HepG2 (cell line): ENCODE results near the gene C1QTNF5. TPM values are rescaled to one million over a fixed set of nuclear protein-coding genes. Genes with fewer than 3 reads are reported as not detected.
A peak's percentile ranks its signal among the peaks of the same experiment; 100 is the strongest.

Source experiments
- AHR ChIP-seq: IDR thresholded peaks from 2 replicates; pipeline ENCODE4 v1.6.1; 2018; ENCODE audit warnings: missing genetic modification reagents, missing compliant biosample characterization
- ARNT2 ChIP-seq: sonication (generic); formaldehyde crosslinking; IDR thresholded peaks from 2 replicates; pipeline ENCODE4 v1.8.0; 2022; ENCODE audit warnings: mild to moderate bottlenecking, low read depth, missing genetic modification reagents, moderate library complexity
- CBX1 ChIP-seq: IDR thresholded peaks from one replicate; pipeline ENCODE4 v1.6.1; 2016; ENCODE audit warnings: antibody characterized with exemption, low read depth
- FOXK2 ChIP-seq: fragments of 450-650 bp; IDR thresholded peaks from 2 replicates; pipeline ENCODE4 v1.6.1; 2016
- HOXA7 ChIP-seq: sonication (generic); formaldehyde crosslinking; IDR thresholded peaks from 2 replicates; pipeline ENCODE4 v1.8.1; 2022; ENCODE audit warnings: mild to moderate bottlenecking, missing genetic modification reagents, moderate library complexity
- KDM5B ChIP-seq: sonication (generic); formaldehyde crosslinking; IDR thresholded peaks from 2 replicates; pipeline ENCODE4 v1.4.0; 2020; ENCODE audit warnings: missing genetic modification reagents, mild to moderate bottlenecking, borderline replicate concordance
- SMC3 ChIP-seq: IDR thresholded peaks from 2 replicates; pipeline ENCODE4 v1.6.1; 2011; ENCODE audit warnings: low read length, improper control_type of control experiment
- ZNF232 ChIP-seq: sonication (generic); formaldehyde crosslinking; IDR thresholded peaks from 2 replicates; pipeline ENCODE4 v1.4.0; 2020; ENCODE audit warnings: missing genetic modification reagents, borderline replicate concordance
- ZNF549 ChIP-seq: sonication (generic); formaldehyde crosslinking; IDR thresholded peaks from 2 replicates; pipeline ENCODE4 v1.5.0; 2020; ENCODE audit warnings: missing genetic modification reagents
- ZNF556 ChIP-seq: sonication (generic); formaldehyde crosslinking; IDR thresholded peaks from 2 replicates; pipeline ENCODE4 v1.4.0; 2020; ENCODE audit warnings: mild to moderate bottlenecking, missing genetic modification reagents, borderline replicate concordance
- ZNF674 ChIP-seq: sonication (generic); formaldehyde crosslinking; IDR thresholded peaks from 2 replicates; pipeline ENCODE4 v1.5.0; 2020; ENCODE audit warnings: low read depth, mild to moderate bottlenecking, missing genetic modification reagents
- ZNF766 ChIP-seq: sonication (generic); formaldehyde crosslinking; IDR thresholded peaks from 2 replicates; pipeline ENCODE4 v1.5.0; 2020; ENCODE audit warnings: missing genetic modification reagents, borderline replicate concordance
- polyA plus RNA-seq, 8 experiments: library from polyadenylated mRNA; depleted of rRNA in 3 of 8; stranded (reverse) in 7 of 8; unstranded in 1 of 8; fragments of >200 nt; fragmentation: Illumina TruSeq in 4 of 8; extraction: Trizol in 4 of 8; gene quantifications; 2 replicates each; pipeline versions ENCODE4 v1.2.1 to v1.2.3, GENCODE V29; 2011 to 2016; ENCODE audit warnings: low read depth in 4 of 8, missing spikeins in 1 of 8, mixed read lengths in 1 of 8; ENCODE audit not compliant: insufficient read depth in 1 of 8
- total RNA-seq, 5 experiments: library from RNA; depleted of rRNA; stranded (reverse); fragments of >200 nt; fragmentation: Illumina TruSeq; extraction: Trizol; gene quantifications; 2 replicates each; pipeline ENCODE4 v1.2.3, GENCODE V29; 2016; ENCODE audit warnings: low read depth in 1 of 5
- TF ChIP-seq, protein P1 (sequence below): sonication (generic); formaldehyde crosslinking; IDR thresholded peaks from 2 replicates; pipeline ENCODE4 v1.8.0; 2022; ENCODE audit warnings: low read depth, missing genetic modification reagents
- TF ChIP-seq, protein P2 (sequence below): sonication (generic); formaldehyde crosslinking; IDR thresholded peaks from 2 replicates; pipeline ENCODE4 v1.4.0; 2020; ENCODE audit warnings: missing genetic modification reagents
- TF ChIP-seq, protein P3 (sequence below): sonication (generic); formaldehyde crosslinking; IDR thresholded peaks from 2 replicates; pipeline ENCODE4 v1.5.1; 2020; ENCODE audit warnings: mild to moderate bottlenecking, missing genetic modification reagents, borderline replicate concordance
- TF ChIP-seq, protein P4 (sequence below): sonication (generic); formaldehyde crosslinking; IDR thresholded peaks from 2 replicates; pipeline ENCODE4 v1.5.0; 2020; ENCODE audit warnings: missing genetic modification reagents, mild to moderate bottlenecking, borderline replicate concordance
- TF ChIP-seq, protein P5 (sequence below): sonication (generic); formaldehyde crosslinking; IDR thresholded peaks from 2 replicates; pipeline ENCODE4 v1.5.1; 2020; ENCODE audit warnings: missing genetic modification reagents, mild to moderate bottlenecking, borderline replicate concordance
- TF ChIP-seq, protein P6 (sequence below): sonication (generic); formaldehyde crosslinking; IDR thresholded peaks from 2 replicates; pipeline ENCODE4 v1.4.0; 2020; ENCODE audit warnings: missing genetic modification reagents, mild to moderate bottlenecking, borderline replicate concordance

C1QTNF5 gene
- total and polyA plus RNA-seq, 2 of the 13 experiments (the other 11 are each of a cell fraction or from before 2014, with no cell fraction given), result 0.86 to 1.2 TPM

DNA sequence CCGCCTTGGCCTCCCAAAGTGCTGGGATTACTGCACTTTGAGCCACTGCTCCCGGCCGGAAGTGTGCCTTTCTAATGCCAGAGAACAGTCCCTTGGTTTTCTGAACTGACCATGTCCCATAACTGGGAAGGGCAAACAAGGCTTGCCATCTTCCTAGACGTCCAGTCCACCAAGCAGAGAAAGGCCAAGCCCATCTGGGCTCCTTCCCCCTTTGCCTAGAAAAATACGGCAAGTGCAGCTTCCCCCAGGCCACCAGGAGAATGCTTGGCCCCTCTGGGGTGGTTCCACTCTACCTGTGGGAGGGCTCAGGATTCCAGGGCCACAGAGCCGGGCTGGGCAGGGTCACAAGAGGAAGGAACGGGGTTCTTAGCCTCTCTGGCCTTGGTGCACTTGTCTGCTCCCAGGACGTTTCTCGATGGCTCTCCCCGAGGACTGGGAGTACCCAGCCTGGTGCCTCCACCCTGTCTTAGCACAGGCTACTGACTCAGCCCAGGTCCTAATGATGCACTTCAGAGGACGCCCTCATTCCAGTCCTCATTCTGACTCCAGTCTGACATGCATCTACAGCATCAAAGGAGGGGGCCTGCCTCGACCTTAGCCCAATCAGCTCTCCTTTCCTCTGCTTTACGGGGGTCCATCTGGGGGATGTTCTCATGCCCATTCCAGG lies 39.6 kb upstream of the C1QTNF5 start (continued):
- TF ChIP-seq, protein P1, sequence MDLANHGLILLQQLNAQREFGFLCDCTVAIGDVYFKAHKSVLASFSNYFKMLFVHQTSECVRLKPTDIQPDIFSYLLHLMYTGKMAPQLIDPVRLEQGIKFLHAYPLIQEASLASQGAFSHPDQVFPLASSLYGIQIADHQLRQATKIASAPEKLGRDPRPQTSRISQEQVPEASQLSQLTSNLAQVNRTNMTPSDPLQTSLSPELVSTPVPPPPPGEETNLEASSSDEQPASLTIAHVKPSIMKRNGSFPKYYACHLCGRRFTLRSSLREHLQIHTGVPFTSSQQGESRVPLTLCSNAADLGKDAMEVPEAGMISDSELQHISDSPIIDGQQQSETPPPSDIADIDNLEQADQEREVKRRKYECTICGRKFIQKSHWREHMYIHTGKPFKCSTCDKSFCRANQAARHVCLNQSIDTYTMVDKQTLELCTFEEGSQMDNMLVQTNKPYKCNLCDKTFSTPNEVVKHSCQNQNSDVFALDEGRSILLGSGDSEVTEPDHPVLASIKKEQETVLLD (CRISPR knock-in tag), result no peak
- TF ChIP-seq, protein P2, sequence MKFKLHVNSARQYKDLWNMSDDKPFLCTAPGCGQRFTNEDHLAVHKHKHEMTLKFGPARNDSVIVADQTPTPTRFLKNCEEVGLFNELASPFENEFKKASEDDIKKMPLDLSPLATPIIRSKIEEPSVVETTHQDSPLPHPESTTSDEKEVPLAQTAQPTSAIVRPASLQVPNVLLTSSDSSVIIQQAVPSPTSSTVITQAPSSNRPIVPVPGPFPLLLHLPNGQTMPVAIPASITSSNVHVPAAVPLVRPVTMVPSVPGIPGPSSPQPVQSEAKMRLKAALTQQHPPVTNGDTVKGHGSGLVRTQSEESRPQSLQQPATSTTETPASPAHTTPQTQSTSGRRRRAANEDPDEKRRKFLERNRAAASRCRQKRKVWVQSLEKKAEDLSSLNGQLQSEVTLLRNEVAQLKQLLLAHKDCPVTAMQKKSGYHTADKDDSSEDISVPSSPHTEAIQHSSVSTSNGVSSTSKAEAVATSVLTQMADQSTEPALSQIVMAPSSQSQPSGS, result no peak
- TF ChIP-seq AHR (CRISPR knock-in tag), result no peak
- TF ChIP-seq ZNF674 (CRISPR knock-in tag), result no peak
- no peak for TF ChIP-seq ZNF766 (CRISPR knock-in tag)
- TF ChIP-seq, protein P3, sequence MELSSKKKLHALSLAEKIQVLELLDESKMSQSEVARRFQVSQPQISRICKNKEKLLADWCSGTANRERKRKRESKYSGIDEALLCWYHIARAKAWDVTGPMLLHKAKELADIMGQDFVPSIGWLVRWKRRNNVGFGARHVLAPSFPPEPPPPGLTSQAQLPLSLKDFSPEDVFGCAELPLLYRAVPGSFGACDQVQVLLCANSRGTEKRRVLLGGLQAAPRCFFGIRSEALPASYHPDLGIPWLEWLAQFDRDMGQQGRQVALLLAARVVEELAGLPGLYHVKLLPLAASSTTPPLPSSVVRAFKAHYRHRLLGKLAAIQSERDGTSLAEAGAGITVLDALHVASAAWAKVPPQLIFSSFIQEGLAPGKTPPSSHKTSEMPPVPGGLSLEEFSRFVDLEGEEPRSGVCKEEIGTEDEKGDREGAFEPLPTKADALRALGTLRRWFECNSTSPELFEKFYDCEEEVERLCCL (CRISPR knock-in tag), result no peak
- no peak for TF ChIP-seq ZNF556 (CRISPR knock-in tag)
- TF ChIP-seq ZNF232 (CRISPR knock-in tag), result no peak
- TF ChIP-seq ZNF549, result no peak
- TF ChIP-seq, protein P4, sequence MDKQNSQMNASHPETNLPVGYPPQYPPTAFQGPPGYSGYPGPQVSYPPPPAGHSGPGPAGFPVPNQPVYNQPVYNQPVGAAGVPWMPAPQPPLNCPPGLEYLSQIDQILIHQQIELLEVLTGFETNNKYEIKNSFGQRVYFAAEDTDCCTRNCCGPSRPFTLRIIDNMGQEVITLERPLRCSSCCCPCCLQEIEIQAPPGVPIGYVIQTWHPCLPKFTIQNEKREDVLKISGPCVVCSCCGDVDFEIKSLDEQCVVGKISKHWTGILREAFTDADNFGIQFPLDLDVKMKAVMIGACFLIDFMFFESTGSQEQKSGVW (CRISPR knock-in tag), result 0 out of 2 replicates have a peak, but pooled peaks have one; percentile 21
- TF ChIP-seq, protein P5, sequence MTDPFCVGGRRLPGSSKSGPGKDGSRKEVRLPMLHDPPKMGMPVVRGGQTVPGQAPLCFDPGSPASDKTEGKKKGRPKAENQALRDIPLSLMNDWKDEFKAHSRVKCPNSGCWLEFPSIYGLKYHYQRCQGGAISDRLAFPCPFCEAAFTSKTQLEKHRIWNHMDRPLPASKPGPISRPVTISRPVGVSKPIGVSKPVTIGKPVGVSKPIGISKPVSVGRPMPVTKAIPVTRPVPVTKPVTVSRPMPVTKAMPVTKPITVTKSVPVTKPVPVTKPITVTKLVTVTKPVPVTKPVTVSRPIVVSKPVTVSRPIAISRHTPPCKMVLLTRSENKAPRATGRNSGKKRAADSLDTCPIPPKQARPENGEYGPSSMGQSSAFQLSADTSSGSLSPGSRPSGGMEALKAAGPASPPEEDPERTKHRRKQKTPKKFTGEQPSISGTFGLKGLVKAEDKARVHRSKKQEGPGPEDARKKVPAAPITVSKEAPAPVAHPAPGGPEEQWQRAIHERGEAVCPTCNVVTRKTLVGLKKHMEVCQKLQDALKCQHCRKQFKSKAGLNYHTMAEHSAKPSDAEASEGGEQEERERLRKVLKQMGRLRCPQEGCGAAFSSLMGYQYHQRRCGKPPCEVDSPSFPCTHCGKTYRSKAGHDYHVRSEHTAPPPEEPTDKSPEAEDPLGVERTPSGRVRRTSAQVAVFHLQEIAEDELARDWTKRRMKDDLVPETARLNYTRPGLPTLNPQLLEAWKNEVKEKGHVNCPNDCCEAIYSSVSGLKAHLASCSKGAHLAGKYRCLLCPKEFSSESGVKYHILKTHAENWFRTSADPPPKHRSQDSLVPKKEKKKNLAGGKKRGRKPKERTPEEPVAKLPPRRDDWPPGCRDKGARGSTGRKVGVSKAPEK (CRISPR knock-in tag), result no peak
- TF ChIP-seq, protein P6, sequence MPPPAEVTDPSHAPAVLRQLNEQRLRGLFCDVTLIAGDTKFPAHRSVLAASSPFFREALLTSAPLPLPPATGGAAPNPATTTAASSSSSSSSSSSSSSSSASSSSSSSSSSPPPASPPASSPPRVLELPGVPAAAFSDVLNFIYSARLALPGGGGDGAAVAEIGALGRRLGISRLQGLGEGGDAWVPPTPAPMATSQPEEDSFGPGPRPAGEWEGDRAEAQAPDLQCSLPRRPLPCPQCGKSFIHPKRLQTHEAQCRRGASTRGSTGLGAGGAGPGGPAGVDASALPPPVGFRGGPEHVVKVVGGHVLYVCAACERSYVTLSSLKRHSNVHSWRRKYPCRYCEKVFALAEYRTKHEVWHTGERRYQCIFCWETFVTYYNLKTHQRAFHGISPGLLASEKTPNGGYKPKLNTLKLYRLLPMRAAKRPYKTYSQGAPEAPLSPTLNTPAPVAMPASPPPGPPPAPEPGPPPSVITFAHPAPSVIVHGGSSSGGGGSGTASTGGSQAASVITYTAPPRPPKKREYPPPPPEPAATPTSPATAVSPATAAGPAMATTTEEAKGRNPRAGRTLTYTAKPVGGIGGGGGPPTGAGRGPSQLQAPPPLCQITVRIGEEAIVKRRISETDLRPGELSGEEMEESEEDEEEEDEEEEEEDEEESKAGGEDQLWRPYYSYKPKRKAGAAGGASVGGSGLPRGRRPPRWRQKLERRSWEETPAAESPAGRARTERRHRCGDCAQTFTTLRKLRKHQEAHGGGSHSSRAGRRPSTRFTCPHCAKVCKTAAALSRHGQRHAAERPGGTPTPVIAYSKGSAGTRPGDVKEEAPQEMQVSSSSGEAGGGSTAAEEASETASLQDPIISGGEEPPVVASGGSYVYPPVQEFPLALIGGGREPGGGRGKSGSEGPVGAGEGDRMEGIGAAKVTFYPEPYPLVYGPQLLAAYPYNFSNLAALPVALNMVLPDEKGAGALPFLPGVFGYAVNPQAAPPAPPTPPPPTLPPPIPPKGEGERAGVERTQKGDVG, result no peak
- TF ChIP-seq CBX1, result no peak
- no peak for TF ChIP-seq SMC3
- TF ChIP-seq ARNT2 (CRISPR knock-in tag), result no peak
- TF ChIP-seq HOXA7, result no peak
- no peak for TF ChIP-seq KDM5B (CRISPR knock-in tag)
- no peak for TF ChIP-seq FOXK2
